ENCODE measurements around the gene DMXL1.

DNA sequence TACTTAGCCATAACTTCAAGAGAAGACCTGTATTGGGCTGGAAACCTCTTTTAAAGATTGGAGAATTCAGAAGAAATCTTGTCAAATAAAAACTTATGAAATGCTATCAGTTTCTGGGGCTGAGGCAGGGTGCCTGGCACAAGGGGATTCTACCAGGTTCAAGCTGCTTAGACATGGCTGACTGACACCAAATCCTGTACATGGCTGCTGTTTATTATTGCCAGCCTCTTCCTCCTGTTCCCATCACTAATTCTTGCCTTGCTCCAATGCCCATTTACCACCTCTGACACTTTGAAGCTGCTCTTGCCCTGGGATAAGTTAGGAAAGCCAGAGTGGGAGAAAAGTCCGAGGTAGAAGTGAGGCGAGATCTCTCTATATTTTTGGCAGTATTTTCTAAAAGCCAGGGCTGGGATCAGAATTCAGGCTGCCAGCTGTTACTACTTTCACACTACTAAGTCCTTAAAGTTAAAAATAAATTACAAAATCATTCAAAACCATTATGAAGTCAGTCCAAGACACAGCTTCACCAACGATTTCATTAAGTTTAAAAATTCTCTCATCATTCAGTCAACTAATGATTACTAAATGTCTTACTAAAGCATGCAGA is 218.7 kb downstream of the DMXL1 start:
- TF ChIP-seq, protein P1, sequence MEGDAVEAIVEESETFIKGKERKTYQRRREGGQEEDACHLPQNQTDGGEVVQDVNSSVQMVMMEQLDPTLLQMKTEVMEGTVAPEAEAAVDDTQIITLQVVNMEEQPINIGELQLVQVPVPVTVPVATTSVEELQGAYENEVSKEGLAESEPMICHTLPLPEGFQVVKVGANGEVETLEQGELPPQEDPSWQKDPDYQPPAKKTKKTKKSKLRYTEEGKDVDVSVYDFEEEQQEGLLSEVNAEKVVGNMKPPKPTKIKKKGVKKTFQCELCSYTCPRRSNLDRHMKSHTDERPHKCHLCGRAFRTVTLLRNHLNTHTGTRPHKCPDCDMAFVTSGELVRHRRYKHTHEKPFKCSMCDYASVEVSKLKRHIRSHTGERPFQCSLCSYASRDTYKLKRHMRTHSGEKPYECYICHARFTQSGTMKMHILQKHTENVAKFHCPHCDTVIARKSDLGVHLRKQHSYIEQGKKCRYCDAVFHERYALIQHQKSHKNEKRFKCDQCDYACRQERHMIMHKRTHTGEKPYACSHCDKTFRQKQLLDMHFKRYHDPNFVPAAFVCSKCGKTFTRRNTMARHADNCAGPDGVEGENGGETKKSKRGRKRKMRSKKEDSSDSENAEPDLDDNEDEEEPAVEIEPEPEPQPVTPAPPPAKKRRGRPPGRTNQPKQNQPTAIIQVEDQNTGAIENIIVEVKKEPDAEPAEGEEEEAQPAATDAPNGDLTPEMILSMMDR (IDR thresholded peaks at IDR 0.05), result no peak
- no peak for TF ChIP-seq GATA2 (CRISPR knock-in tag; IDR thresholded peaks at IDR 0.05)
- no peak for TF ChIP-seq EP300 (IDR thresholded peaks at IDR 0.05; ENCODE audit: borderline replicate concordance in 1 of 2, low read depth in 1 of 2, low read length in 1 of 2)
- TF ChIP-seq FOXJ3 (CRISPR knock-in tag; IDR thresholded peaks at IDR 0.05), result no peak
- TF ChIP-seq RAD21 (IDR thresholded peaks at IDR 0.05; ENCODE audit: low read length), result no peak
- TF ChIP-seq, protein P2, sequence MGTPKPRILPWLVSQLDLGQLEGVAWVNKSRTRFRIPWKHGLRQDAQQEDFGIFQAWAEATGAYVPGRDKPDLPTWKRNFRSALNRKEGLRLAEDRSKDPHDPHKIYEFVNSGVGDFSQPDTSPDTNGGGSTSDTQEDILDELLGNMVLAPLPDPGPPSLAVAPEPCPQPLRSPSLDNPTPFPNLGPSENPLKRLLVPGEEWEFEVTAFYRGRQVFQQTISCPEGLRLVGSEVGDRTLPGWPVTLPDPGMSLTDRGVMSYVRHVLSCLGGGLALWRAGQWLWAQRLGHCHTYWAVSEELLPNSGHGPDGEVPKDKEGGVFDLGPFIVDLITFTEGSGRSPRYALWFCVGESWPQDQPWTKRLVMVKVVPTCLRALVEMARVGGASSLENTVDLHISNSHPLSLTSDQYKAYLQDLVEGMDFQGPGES (IDR thresholded peaks at IDR 0.05; ENCODE audit: low read depth, low read length), result no peak
- no peak for TF ChIP-seq EZH2phosphoT487 (IDR thresholded peaks at IDR 0.05; ENCODE audit: borderline replicate concordance, low read depth)
- TF ChIP-seq YY1 (IDR thresholded peaks at IDR 0.05; ENCODE audit: low read depth), result no peak
- no peak for TF ChIP-seq SMC3 (IDR thresholded peaks at IDR 0.05; ENCODE audit: low read depth, low read length)
- TF ChIP-seq, protein P3, sequence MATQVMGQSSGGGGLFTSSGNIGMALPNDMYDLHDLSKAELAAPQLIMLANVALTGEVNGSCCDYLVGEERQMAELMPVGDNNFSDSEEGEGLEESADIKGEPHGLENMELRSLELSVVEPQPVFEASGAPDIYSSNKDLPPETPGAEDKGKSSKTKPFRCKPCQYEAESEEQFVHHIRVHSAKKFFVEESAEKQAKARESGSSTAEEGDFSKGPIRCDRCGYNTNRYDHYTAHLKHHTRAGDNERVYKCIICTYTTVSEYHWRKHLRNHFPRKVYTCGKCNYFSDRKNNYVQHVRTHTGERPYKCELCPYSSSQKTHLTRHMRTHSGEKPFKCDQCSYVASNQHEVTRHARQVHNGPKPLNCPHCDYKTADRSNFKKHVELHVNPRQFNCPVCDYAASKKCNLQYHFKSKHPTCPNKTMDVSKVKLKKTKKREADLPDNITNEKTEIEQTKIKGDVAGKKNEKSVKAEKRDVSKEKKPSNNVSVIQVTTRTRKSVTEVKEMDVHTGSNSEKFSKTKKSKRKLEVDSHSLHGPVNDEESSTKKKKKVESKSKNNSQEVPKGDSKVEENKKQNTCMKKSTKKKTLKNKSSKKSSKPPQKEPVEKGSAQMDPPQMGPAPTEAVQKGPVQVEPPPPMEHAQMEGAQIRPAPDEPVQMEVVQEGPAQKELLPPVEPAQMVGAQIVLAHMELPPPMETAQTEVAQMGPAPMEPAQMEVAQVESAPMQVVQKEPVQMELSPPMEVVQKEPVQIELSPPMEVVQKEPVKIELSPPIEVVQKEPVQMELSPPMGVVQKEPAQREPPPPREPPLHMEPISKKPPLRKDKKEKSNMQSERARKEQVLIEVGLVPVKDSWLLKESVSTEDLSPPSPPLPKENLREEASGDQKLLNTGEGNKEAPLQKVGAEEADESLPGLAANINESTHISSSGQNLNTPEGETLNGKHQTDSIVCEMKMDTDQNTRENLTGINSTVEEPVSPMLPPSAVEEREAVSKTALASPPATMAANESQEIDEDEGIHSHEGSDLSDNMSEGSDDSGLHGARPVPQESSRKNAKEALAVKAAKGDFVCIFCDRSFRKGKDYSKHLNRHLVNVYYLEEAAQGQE (IDR thresholded peaks at IDR 0.05; ENCODE audit: low read depth, low read length), result no peak
- no peak for TF ChIP-seq FOXM1 (IDR thresholded peaks at IDR 0.05; ENCODE audit: low read depth)
- TF ChIP-seq CHD2 (IDR thresholded peaks at IDR 0.05; ENCODE audit: low read length, partially characterized antibody), result no peak
- no peak for TF ChIP-seq POLR2AphosphoS5 (IDR thresholded peaks at IDR 0.05; ENCODE audit: low read depth, low read length)
- TF ChIP-seq, protein P4, sequence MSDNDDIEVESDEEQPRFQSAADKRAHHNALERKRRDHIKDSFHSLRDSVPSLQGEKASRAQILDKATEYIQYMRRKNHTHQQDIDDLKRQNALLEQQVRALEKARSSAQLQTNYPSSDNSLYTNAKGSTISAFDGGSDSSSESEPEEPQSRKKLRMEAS (IDR thresholded peaks at IDR 0.05; ENCODE audit: low read depth), result no peak
